AG04450 (cell line): ENCODE data around the gene ATL2. TPM values are rescaled to one million over a fixed set of nuclear protein-coding genes. Genes with fewer than 3 reads are reported as not detected.

ENCODE experiments used
- CTCF ChIA-PET: fragments of 300-600, 350-600 bp; formaldehyde crosslinking; extraction: SDS; loops from one replicate; lab custom pipeline; 2022; ENCODE audit warnings: antibody characterized with exemption, inconsistent platforms; lab: Charles Lee
- POLR2A ChIA-PET: fragments of 350-600 bp; formaldehyde crosslinking; extraction: SDS; loops from one replicate; lab custom pipeline; 2021; ENCODE audit warnings: antibody characterized with exemption, inconsistent platforms; lab: Yijun Ruan, JAX
- DNase-seq: peaks from one replicate; pipeline ENCODE4 v3.0.0-alpha.2; 2011; ENCODE audit warnings: low read depth, low spot score
- H3K27ac ChIP-seq: one replicate; pipeline ENCODE4 v1.5.1; 2012; ENCODE audit warnings: low read depth, low read length, control low read depth
- H3K27me3 ChIP-seq: one replicate; pipeline ENCODE4 v1.6.0; 2012; ENCODE audit warnings: low read length; ENCODE audit not compliant: control insufficient read depth, insufficient read depth
- H3K4me3 ChIP-seq: 2 replicates; pipeline ENCODE4 v1.5.1; 2011; ENCODE audit warnings: mild to moderate bottlenecking, low read depth, low read length, control low read depth
- H3K9me3 ChIP-seq: 2 replicates; pipeline ENCODE4 v1.5.1; 2012; ENCODE audit warnings: low read length; ENCODE audit not compliant: control insufficient read depth, insufficient read depth
- CTCF ChIP-seq: IDR thresholded peaks from 2 replicates; pipeline ENCODE4 v1.5.1; 2011; ENCODE audit warnings: low read depth, low read length, control low read depth, inconsistent platforms
- polyA minus RNA-seq: library from RNA; depleted of rRNA, polyadenylated mRNA; stranded (reverse); fragments of >200 nt; gene quantifications from 2 replicates; pipeline ENCODE4 v1.2.3, GENCODE V29; 2011; rRNA and poly(A)+ RNA removed
- polyA plus RNA-seq: library from polyadenylated mRNA; depleted of rRNA; stranded (reverse); fragments of >200 nt; gene quantifications from 2 replicates; pipeline ENCODE4 v1.2.3, GENCODE V29; 2011; rRNA removed

The ATL2 gene
- polyA plus RNA-seq, result 12.9 and 16.1 TPM in 2 replicates
- polyA minus RNA-seq, result 7.4 and 20.2 TPM in 2 replicates

- POLR2A ChIA-PET, result interaction anchor here (0.7 to 1.5 kb wide), 3 partner anchors 90 to 374 kb away, joined by 3 to 7 read pairs (median 4); partner anchors contain the start of gene SRSF7
- Histone ChIP-seq H3K9me3 (no peaks in the 10 kb centered on the region; the same call in 1 of the 2 replicates), H3K27me3 (peaks cover 2% of the 10 kb centered on the region), H3K4me3 (peak within 1 kb of the TSS; percentile 92), H3K27ac (peak within 1 kb of the TSS; percentile 83)
- CTCF ChIA-PET, result interaction anchor here (0.7 to 2.4 kb wide), 6 partner anchors 16 to 313 kb away, joined by 3 to 10 read pairs (median 5); no protein-coding TSS in a partner anchor
- DNase-seq, result peak; percentile 77
- 0 out of 2 replicates have a peak, but pooled peaks have one; percentile 3 for TF ChIP-seq CTCF
Measured at GRCh38 chr2:38377050-38377828, at the start of gene ATL2. ATL2 (minus strand) TSS chr2:38377273; CDS start chr2:38377260, 13 bp downstream.

GRCh38 chr2:38423763-38424162 lies 46.7 kb upstream of the ATL2 start:
- H3K9me3 ChIP-seq, result no peaks in the 10 kb centered on the region
- no peak for DNase-seq
- no peak for TF ChIP-seq CTCF
- POLR2A ChIA-PET, result no interaction called here
- peaks cover 27% of the 10 kb centered on the region for H3K27me3 ChIP-seq
- CTCF ChIA-PET, result no interaction called here
- H3K4me3 ChIP-seq, result no peak overlapping the region
- H3K27ac ChIP-seq, result no peak overlapping the region

GRCh38 chr2:38421274-38422056 lies 44.4 kb upstream of the ATL2 start:
- H3K9me3 ChIP-seq, result no peaks in the 10 kb centered on the region
- CTCF ChIA-PET, result no interaction called here
- POLR2A ChIA-PET, result no interaction called here

GRCh38 chr2:38419499-38419898 lies 42.4 kb upstream of the ATL2 start:
- DNase-seq, result no peak
- ChIA-PET POLR2A (no interaction called here), CTCF (no interaction called here)
- Histone ChIP-seq H3K27me3 (peaks cover 29% of the 10 kb centered on the region), H3K9me3 (no peaks in the 10 kb centered on the region), H3K4me3 (no peak overlapping the region), H3K27ac (no peak overlapping the region)
- TF ChIP-seq CTCF, result no peak

More at GRCh38 chr2:38421274-38422056, 44.4 kb upstream of the ATL2 start:
- TF ChIP-seq CTCF, result no peak
- Histone ChIP-seq H3K4me3 (no peak overlapping the region), H3K27ac (no peak overlapping the region), H3K27me3 (peaks cover 29% of the 10 kb centered on the region)
- no peak for DNase-seq
